Neuronal stem cell (in vitro differentiated cells): Measurements from ENCODE around the gene EBNA1BP2. TPM values are rescaled to one million over a fixed set of nuclear protein-coding genes. Genes with fewer than 3 reads are reported as not detected.

ENCODE experiments used
- DNase-seq: peaks from one replicate; pipeline ENCODE4 v3.0.0-alpha.2; 2013; ENCODE audit warnings: low spot score
- H2AFZ ChIP-seq: one replicate; pipeline ENCODE4 v1.6.1; 2013; ENCODE audit warnings: mild to moderate bottlenecking, low read length, inconsistent platforms
- H2AK5ac ChIP-seq: 2 replicates; pipeline ENCODE4 v1.6.1; 2013; ENCODE audit warnings: low read depth, mild to moderate bottlenecking, inconsistent platforms, low read length, moderate library complexity, mixed read lengths
- H2BK120ac ChIP-seq: 2 replicates; pipeline ENCODE4 v1.6.1; 2013; ENCODE audit warnings: low read depth, mild to moderate bottlenecking, inconsistent platforms, low read length, moderate library complexity, mixed read lengths
- H2BK12ac ChIP-seq: one replicate; pipeline ENCODE4 v1.6.1; 2013; ENCODE audit warnings: low read length, inconsistent platforms
- H2BK15ac ChIP-seq: 2 replicates; pipeline ENCODE4 v1.6.1; 2013; ENCODE audit warnings: mild to moderate bottlenecking, low read length, inconsistent platforms, mixed read lengths
- H2BK5ac ChIP-seq: one replicate; pipeline ENCODE4 v1.6.1; 2013; ENCODE audit warnings: inconsistent platforms, mild to moderate bottlenecking, low read length, moderate library complexity
- H3K14ac ChIP-seq: one replicate; pipeline ENCODE4 v1.6.1; 2013; ENCODE audit warnings: low read length, inconsistent platforms
- H3K18ac ChIP-seq: 2 replicates; pipeline ENCODE4 v1.6.1; 2013; ENCODE audit warnings: low read length, inconsistent platforms
- H3K23ac ChIP-seq: 2 replicates; pipeline ENCODE4 v1.6.1; 2013; ENCODE audit warnings: low read depth, mild to moderate bottlenecking, mixed read lengths, low read length, inconsistent platforms; ENCODE audit not compliant: poor library complexity
- H3K27ac ChIP-seq: replicated peaks from 3 replicates; pipeline ENCODE4 v1.5.1; 2013; ENCODE audit warnings: low read length, inconsistent platforms
- H3K27me3 ChIP-seq, 3 experiments: 2 replicates each; pipeline ENCODE4 v1.6.1; 2013; ENCODE audit warnings: low read length in 3 of 3, mild to moderate bottlenecking in 2 of 3, inconsistent platforms in 1 of 3, low read depth in 1 of 3, mixed read lengths in 1 of 3, moderate library complexity in 1 of 3; ENCODE audit not compliant: control insufficient read depth in 3 of 3, insufficient read depth in 3 of 3
- H3K36me3 ChIP-seq, 2 donors: replicated peaks in 1 of 2; 2 replicates each; pipeline ENCODE4 v1.6.1; 2013; ENCODE audit warnings: low read length in 2 of 2; ENCODE audit not compliant: control insufficient read depth in 2 of 2, insufficient read depth in 2 of 2
- H3K4ac ChIP-seq: 2 replicates; pipeline ENCODE4 v1.6.1; 2013; ENCODE audit warnings: inconsistent platforms, mild to moderate bottlenecking, low read length, moderate library complexity
- H3K4me1 ChIP-seq, 2 donors: 1 replicate in 1 of 2; 2 replicates in 1 of 2; pipeline ENCODE4 v1.6.1; 2013; ENCODE audit warnings: low read length in 2 of 2, low read depth in 1 of 2; ENCODE audit not compliant: control insufficient read depth in 2 of 2, insufficient read depth in 1 of 2
- H3K4me2 ChIP-seq: one replicate; pipeline ENCODE4 v1.6.1; 2013; ENCODE audit warnings: mild to moderate bottlenecking, low read length, inconsistent platforms; ENCODE audit not compliant: insufficient read depth, poor library complexity, severe bottlenecking
- H3K4me3 ChIP-seq, 2 donors: 2 replicates each; pipeline ENCODE4 v1.5.1; 2013; ENCODE audit warnings: low read length in 2 of 2, mild to moderate bottlenecking in 2 of 2, inconsistent platforms in 1 of 2, moderate library complexity in 1 of 2
- H3K79me1 ChIP-seq: one replicate; pipeline ENCODE4 v1.6.1; 2013; ENCODE audit warnings: low read depth, mild to moderate bottlenecking, inconsistent platforms, low read length, moderate library complexity
- H3K9ac ChIP-seq: one replicate; pipeline ENCODE4 v1.6.1; 2013; ENCODE audit warnings: mild to moderate bottlenecking, low read depth, low read length, inconsistent platforms; ENCODE audit not compliant: poor library complexity
- H3K9me3 ChIP-seq, 2 donors: replicated peaks in 1 of 2; 2 replicates each; pipeline versions ENCODE3 to v1.6.1; 2013; ENCODE audit warnings: low read length in 2 of 2, mild to moderate bottlenecking in 2 of 2, inconsistent platforms in 1 of 2, low read depth in 1 of 2, mixed read lengths in 1 of 2, moderate library complexity in 1 of 2; ENCODE audit not compliant: control insufficient read depth in 2 of 2, insufficient read depth in 1 of 2
- H4K8ac ChIP-seq: one replicate; pipeline ENCODE4 v1.6.1; 2013; ENCODE audit warnings: low read depth, mild to moderate bottlenecking, inconsistent platforms, low read length, moderate library complexity
- H4K91ac ChIP-seq: one replicate; pipeline ENCODE4 v1.6.1; 2013; ENCODE audit warnings: low read length, low read depth, mild to moderate bottlenecking, inconsistent platforms; ENCODE audit not compliant: poor library complexity
- WGBS, 2 donors: extraction: QIAGEN DNeasy Blood & Tissue Kit; methylation state at CpG; one replicate each; pipeline ENCODE4 v1.1.7; 2013; ENCODE audit warnings: missing lambda C conversion rate in 2 of 2, mixed read lengths in 1 of 2; ENCODE audit not compliant: insufficient read length in 2 of 2, insufficient replicate concordance in 1 of 2; ENCODE audit errors: extremely low coverage in 2 of 2; 5-methylcytosine and 5-hydroxymethylcytosine counted together
- polyA plus RNA-seq, 2 experiments: library from polyadenylated mRNA; stranded (reverse); fragments of 200-250 nt; gene quantifications; one replicate each; pipeline ENCODE4 v1.2.3, GENCODE V29; 2013

EBNA1BP2 gene, protein sequence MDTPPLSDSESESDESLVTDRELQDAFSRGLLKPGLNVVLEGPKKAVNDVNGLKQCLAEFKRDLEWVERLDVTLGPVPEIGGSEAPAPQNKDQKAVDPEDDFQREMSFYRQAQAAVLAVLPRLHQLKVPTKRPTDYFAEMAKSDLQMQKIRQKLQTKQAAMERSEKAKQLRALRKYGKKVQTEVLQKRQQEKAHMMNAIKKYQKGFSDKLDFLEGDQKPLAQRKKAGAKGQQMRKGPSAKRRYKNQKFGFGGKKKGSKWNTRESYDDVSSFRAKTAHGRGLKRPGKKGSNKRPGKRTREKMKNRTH
- 50.5 TPM for polyA plus RNA-seq (2013, experiment 1 of 2)
- 50.6 TPM for polyA plus RNA-seq (2013, experiment 2 of 2)

GRCh38 chr1:43171876-43172526 lies at the start of gene EBNA1BP2, which contains the start of gene CFAP57:
TSS of gene EBNA1BP2 (minus strand) at chr1:43172290. CDS start at chr1:43172118, 172 bp downstream.
TSS of gene CFAP57 (plus strand) at chr1:43172330. CDS start at chr1:43172754, 424 bp downstream.
- H4K8ac ChIP-seq: no peak within 1 kb of the TSS
- peak within 1 kb of the TSS; percentile 40 for H2BK5ac ChIP-seq
- H3K18ac ChIP-seq: peak within 1 kb of the TSS; percentile 38
- peaks cover 0 to 8% (median 0%) of the 10 kb centered on the region in 3 experiments for H3K27me3 ChIP-seq
- H3K9me3 ChIP-seq: no peaks in the 10 kb centered on the region
- no peak within 1 kb of the TSS for H2BK120ac ChIP-seq
- no CpG with 5 or more reads among the region's 45 CpGs for WGBS, 2 donors
- H3K4me1 ChIP-seq: peaks cover 0 to 6% of the 10 kb centered on the region in 2 donors
- DNase-seq: peak; percentile 92
- no peak within 1 kb of the TSS for H4K91ac ChIP-seq
- peak within 1 kb of the TSS; percentile 92 for H3K9ac ChIP-seq
- H2AK5ac ChIP-seq: no peak within 1 kb of the TSS
- H2AFZ ChIP-seq: peak within 1 kb of the TSS; percentile 98
- H3K79me1 ChIP-seq: peaks cover 10% of the 10 kb centered on the region
- peaks cover 12 to 40% of the 10 kb centered on the region in 2 donors for H3K36me3 ChIP-seq
- no peak within 1 kb of the TSS for H3K4ac ChIP-seq
- peak within 1 kb of the TSS; percentile 96 for H3K4me2 ChIP-seq
- no peak within 1 kb of the TSS for H2BK15ac ChIP-seq
- H3K4me3 ChIP-seq: peak within 1 kb of the TSS; percentile 82 to 91
- H3K14ac ChIP-seq: no peak within 1 kb of the TSS
- no peak within 1 kb of the TSS for H2BK12ac ChIP-seq
- no peak within 1 kb of the TSS for H3K27ac ChIP-seq
- peak within 1 kb of the TSS; percentile 12 for H3K23ac ChIP-seq

DNA sequence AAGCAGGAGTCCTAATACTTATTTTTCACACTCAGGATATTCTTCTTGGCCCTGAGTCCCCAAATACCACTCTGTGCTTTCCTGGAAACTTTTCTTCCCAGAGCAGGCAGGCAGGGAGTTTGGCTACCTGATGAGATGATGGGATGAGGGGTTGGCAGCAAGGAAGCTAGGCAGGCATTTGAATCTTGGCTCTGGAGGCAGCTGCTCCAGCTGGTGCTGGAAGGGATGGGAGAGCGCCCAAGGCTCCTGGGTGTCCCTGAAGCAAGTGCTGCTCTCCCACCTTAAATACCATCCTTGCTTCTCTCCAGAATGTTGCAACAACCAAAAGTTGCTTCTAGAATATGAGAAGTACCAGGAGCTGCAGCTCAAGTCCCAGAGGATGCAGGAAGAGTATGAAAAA lies 49.7 kb upstream of the EBNA1BP2 start:
- Histone ChIP-seq H3K9me3 (no peaks in the 10 kb centered on the region), H2AK5ac (no peak overlapping the region), H3K79me1 (no peaks in the 10 kb centered on the region), H4K8ac (no peak overlapping the region), H2BK120ac (no peak overlapping the region), H2BK12ac (no peak overlapping the region), H3K4me1 (no peaks in the 10 kb centered on the region), H3K27ac (no peak overlapping the region), H3K27me3 (peaks cover 0 to 53% (median 0%) of the 10 kb centered on the region in 3 experiments), H3K23ac (no peak overlapping the region), H2BK15ac (no peak overlapping the region), H2BK5ac (no peak overlapping the region), H3K4ac (no peak overlapping the region), H3K4me2 (no peak overlapping the region), H3K18ac (no peak overlapping the region), H3K9ac (no peak overlapping the region), H3K36me3 (no peaks in the 10 kb centered on the region), H2AFZ (no peak overlapping the region), H4K91ac (no peak overlapping the region), H3K14ac (no peak overlapping the region), H3K4me3 (no peak overlapping the region)
- WGBS, 2 donors: no CpG with 5 or more reads among the region's 1 CpG
- no peak for DNase-seq

DNA sequence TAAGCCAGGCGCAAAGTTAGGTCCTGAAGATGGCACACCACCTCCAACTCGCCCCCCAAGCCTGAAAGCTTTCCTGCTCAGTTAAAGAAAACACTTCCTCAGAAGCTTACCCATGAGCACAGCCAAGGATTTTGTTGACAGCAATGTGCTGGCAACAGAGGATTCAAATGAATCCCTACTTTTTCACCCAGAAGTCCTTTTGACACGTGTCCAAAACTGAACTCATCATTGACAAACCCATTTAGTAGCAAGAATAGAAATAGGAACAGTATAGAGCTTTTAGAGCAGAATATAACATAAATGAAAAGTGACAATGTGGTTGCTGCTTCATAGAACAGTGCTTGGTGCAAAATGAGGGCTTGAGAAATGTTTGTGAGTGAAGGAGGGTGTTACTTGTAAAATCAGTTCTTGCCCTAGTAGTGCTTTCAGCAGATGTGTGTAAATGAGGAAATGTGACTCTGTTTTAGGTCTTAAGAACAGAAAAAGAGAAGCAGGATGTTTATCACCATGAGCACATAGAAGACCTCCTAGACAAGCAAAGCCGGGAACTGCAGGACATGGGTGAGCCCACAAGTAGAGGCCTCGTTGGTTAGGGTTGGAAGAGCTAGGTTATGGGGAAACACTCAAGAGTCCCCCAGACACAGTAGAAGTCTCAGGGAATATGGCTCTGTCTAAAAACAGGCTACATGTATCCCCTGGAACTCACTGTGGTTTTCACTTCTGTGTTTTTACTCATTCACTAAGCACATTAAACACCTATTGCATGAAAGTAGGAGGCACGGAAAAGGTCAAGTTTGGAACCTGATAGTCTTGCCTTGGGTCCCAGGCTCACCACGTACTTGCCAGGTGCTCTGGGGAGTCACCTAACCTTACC lies 49.1 kb upstream of the EBNA1BP2 start:
- no peak overlapping the region for H2BK120ac ChIP-seq
- H3K27me3 ChIP-seq: peaks cover 0 to 59% (median 0%) of the 10 kb centered on the region in 3 experiments

More for the DNA sequence above, 49.1 kb upstream of the EBNA1BP2 start:
- Histone ChIP-seq H3K36me3 (no peaks in the 10 kb centered on the region), H4K8ac (no peak overlapping the region), H3K4ac (no peak overlapping the region), H3K18ac (no peak overlapping the region), H3K4me1 (no peaks in the 10 kb centered on the region), H3K9me3 (no peaks in the 10 kb centered on the region), H2BK15ac (no peak overlapping the region), H2AK5ac (no peak overlapping the region), H3K4me3 (no peak overlapping the region), H2AFZ (no peak overlapping the region), H3K14ac (no peak overlapping the region), H3K27ac (no peak overlapping the region), H3K9ac (no peak overlapping the region), H2BK12ac (no peak overlapping the region), H3K23ac (no peak overlapping the region), H4K91ac (no peak overlapping the region), H2BK5ac (no peak overlapping the region), H3K4me2 (no peak overlapping the region), H3K79me1 (no peaks in the 10 kb centered on the region)
- no CpG with 5 or more reads among the region's 7 CpGs for WGBS, 2 donors
- no peak for DNase-seq
